HEK293 (cell line): ENCODE data around the gene C2orf80.

Experiments
- CTCF ChIA-PET: fragments of 350-600 bp; formaldehyde crosslinking; extraction: SDS; loops from one replicate; lab custom pipeline; 2021; ENCODE audit warnings: antibody characterized with exemption; lab: Yijun Ruan, JAX
- POLR2A ChIA-PET: fragments of 300-600 bp; formaldehyde crosslinking; extraction: SDS; loops from one replicate; lab custom pipeline; 2020; ENCODE audit warnings: antibody characterized with exemption, inconsistent platforms; lab: Yijun Ruan, JAX
- H3K27ac ChIP-seq: fragments of 200-500 bp; sonication (Bioruptor generic); 2 replicates; pipeline ENCODE4 v1.5.1; 2014; ENCODE audit warnings: low read depth, low read length, control low read depth, inconsistent platforms; ENCODE audit errors: extremely low read depth
- H3K36me3 ChIP-seq, 2 experiments: fragments of 200-500 bp in 1 of 2; sonication (Bioruptor generic) in 1 of 2; 1 replicate in 1 of 2; 2 replicates in 1 of 2; pipeline ENCODE4 v1.5.1; 2014 to 2017; ENCODE audit warnings: inconsistent platforms in 2 of 2, low read length in 2 of 2; ENCODE audit not compliant: control insufficient read depth in 2 of 2, insufficient read depth in 1 of 2
- H3K4me1 ChIP-seq: fragments of 200-500 bp; sonication (Bioruptor generic); 2 replicates; pipeline ENCODE4 v1.5.1; 2014; ENCODE audit warnings: mild to moderate bottlenecking, low read length, inconsistent platforms; ENCODE audit not compliant: control insufficient read depth, insufficient read depth
- H3K4me3 ChIP-seq: 2 replicates; pipeline ENCODE4 v1.5.1; 2011; ENCODE audit warnings: low read depth, mild to moderate bottlenecking, control low read depth, low read length, moderate library complexity
- H3K9me3 ChIP-seq: fragments of 200-500 bp; sonication (Bioruptor generic); 2 replicates; pipeline ENCODE4 v1.5.1; 2014; ENCODE audit warnings: low read depth, low read length, inconsistent platforms; ENCODE audit not compliant: control insufficient read depth, insufficient read depth
- GFI1B ChIP-seq: fragments of 450-650 bp; formaldehyde crosslinking; IDR thresholded peaks from 2 replicates; pipeline ENCODE4 v1.5.1; 2016; ENCODE audit warnings: missing biosample characterization, missing genetic modification characterization
- RBAK ChIP-seq: fragments of 450-650 bp; formaldehyde crosslinking; IDR thresholded peaks from 2 replicates; pipeline ENCODE4 v1.5.1; 2016; ENCODE audit warnings: missing biosample characterization, missing genetic modification characterization
- SCRT2 ChIP-seq: fragments of 450-650 bp; formaldehyde crosslinking; IDR thresholded peaks from 2 replicates; pipeline ENCODE4 v1.5.1; 2016; ENCODE audit warnings: missing biosample characterization, missing genetic modification characterization
- TCF7L2 ChIP-seq: IDR thresholded peaks from 2 replicates; pipeline ENCODE4 v1.6.1; 2011; ENCODE audit warnings: low read depth, mild to moderate bottlenecking, inconsistent platforms, low read length, moderate library complexity, borderline replicate concordance
- ZBTB1 ChIP-seq: fragments of 450-650 bp; formaldehyde crosslinking; IDR thresholded peaks from 2 replicates; pipeline ENCODE4 v1.5.1; 2016; ENCODE audit warnings: missing biosample characterization, missing genetic modification characterization
- ZBTB8A ChIP-seq: fragments of 450-650 bp; formaldehyde crosslinking; IDR thresholded peaks from 2 replicates; pipeline ENCODE4 v1.5.1; 2016; ENCODE audit warnings: missing biosample characterization, missing genetic modification characterization
- ZFHX2 ChIP-seq: fragments of 450-650 bp; formaldehyde crosslinking; conservative IDR thresholded peaks from 2 replicates; pipeline ENCODE4 v1.5.1; 2016; ENCODE audit warnings: missing biosample characterization, missing genetic modification characterization
- ZFP69B ChIP-seq: fragments of 450-650 bp; formaldehyde crosslinking; IDR thresholded peaks from 2 replicates; pipeline ENCODE4 v1.5.1; 2016; ENCODE audit warnings: missing biosample characterization, missing genetic modification characterization
- ZNF24 ChIP-seq: fragments of 450-650 bp; formaldehyde crosslinking; IDR thresholded peaks from 2 replicates; pipeline ENCODE4 v1.5.1; 2016; ENCODE audit warnings: missing biosample characterization, missing genetic modification characterization
- ZNF266 ChIP-seq: fragments of 450-650 bp; formaldehyde crosslinking; IDR thresholded peaks from 2 replicates; pipeline ENCODE4 v1.5.1; 2016; ENCODE audit warnings: missing biosample characterization, missing genetic modification characterization, low read depth
- ZNF302 ChIP-seq: fragments of 450-650 bp; formaldehyde crosslinking; IDR thresholded peaks from 2 replicates; pipeline ENCODE4 v1.5.1; 2016; ENCODE audit warnings: missing biosample characterization, missing genetic modification characterization, low read depth
- ZNF426 ChIP-seq: fragments of 450-650 bp; formaldehyde crosslinking; IDR thresholded peaks from 2 replicates; pipeline ENCODE4 v1.5.1; 2017; ENCODE audit warnings: missing biosample characterization, missing genetic modification characterization, mild to moderate bottlenecking, inconsistent platforms, moderate library complexity
- ZNF530 ChIP-seq: fragments of 450-650 bp; formaldehyde crosslinking; IDR thresholded peaks from 2 replicates; pipeline ENCODE4 v1.5.1; 2016; ENCODE audit warnings: low read depth, missing biosample characterization, missing genetic modification characterization
- ZNF549 ChIP-seq: fragments of 450-650 bp; IDR thresholded peaks from 2 replicates; pipeline ENCODE4 v1.5.1; 2018; ENCODE audit warnings: missing biosample characterization, missing genetic modification characterization, mild to moderate bottlenecking, inconsistent platforms, moderate library complexity
- ZNF600 ChIP-seq: fragments of 450-650 bp; formaldehyde crosslinking; IDR thresholded peaks from 2 replicates; pipeline ENCODE4 v1.5.1; 2016; ENCODE audit warnings: missing biosample characterization, missing genetic modification characterization
- ZNF621 ChIP-seq: fragments of 450-650 bp; formaldehyde crosslinking; IDR thresholded peaks from 2 replicates; pipeline ENCODE4 v1.5.1; 2017; ENCODE audit warnings: missing biosample characterization, missing genetic modification characterization
- ZNF654 ChIP-seq: fragments of 450-650 bp; formaldehyde crosslinking; IDR thresholded peaks from 2 replicates; pipeline ENCODE4 v1.5.1; 2016; ENCODE audit warnings: low read depth, missing biosample characterization, missing genetic modification characterization
- ZNF785 ChIP-seq: fragments of 450-650 bp; formaldehyde crosslinking; IDR thresholded peaks from 2 replicates; pipeline ENCODE4 v1.5.1; 2016; ENCODE audit warnings: missing biosample characterization, missing genetic modification characterization
- ZXDB ChIP-seq: fragments of 450-650 bp; formaldehyde crosslinking; IDR thresholded peaks from 2 replicates; pipeline ENCODE4 v1.5.1; 2016; ENCODE audit warnings: missing biosample characterization, missing genetic modification characterization
- TF ChIP-seq, protein P1 (sequence below): fragments of 450-650 bp; formaldehyde crosslinking; IDR thresholded peaks from 2 replicates; pipeline ENCODE4 v1.5.1; 2016; ENCODE audit warnings: missing biosample characterization, missing genetic modification characterization
- TF ChIP-seq, protein P2 (sequence below): fragments of 450-650 bp; formaldehyde crosslinking; IDR thresholded peaks from 2 replicates; pipeline ENCODE4 v1.5.1; 2016; ENCODE audit warnings: missing biosample characterization, missing genetic modification characterization
- TF ChIP-seq, protein P3 (sequence below): fragments of 450-650 bp; formaldehyde crosslinking; IDR thresholded peaks from 2 replicates; pipeline ENCODE4 v1.5.1; 2017; ENCODE audit warnings: missing biosample characterization, missing genetic modification characterization

C2orf80 gene

DNA sequence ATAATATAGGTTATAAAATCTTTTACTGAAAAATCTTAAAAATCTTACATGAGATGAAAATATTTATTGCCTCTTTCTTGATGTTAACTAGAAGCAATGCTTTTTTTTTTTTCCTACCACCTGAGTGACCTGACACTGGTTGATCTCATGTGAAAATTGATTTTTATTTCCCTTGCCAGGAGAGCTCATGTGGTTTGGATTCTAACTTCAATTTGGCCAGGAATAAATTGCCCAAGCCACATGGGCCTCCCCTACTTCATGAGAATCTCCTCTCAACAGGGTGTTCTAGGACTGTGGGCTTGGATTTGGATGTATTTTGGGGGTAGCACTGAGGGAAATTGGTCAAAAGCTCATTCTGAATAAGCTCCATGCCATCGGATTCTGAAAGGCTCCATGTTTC, 45.0 kb upstream of the C2orf80 start:
- H3K9me3 ChIP-seq, result no peaks in the 10 kb centered on the region
- ChIA-PET CTCF (interaction anchor here (0.6 to 1.1 kb wide), 3 partner anchors 20 to 59 kb away, joined by 3 read pairs; partner anchors contain the start of gene IDH1), POLR2A (no interaction called here)
- H3K4me1 ChIP-seq, result no peaks in the 10 kb centered on the region
- no peak overlapping the region for H3K27ac ChIP-seq
- no peak overlapping the region for H3K4me3 ChIP-seq
- no peak for TF ChIP-seq RBAK
- no peak for TF ChIP-seq ZNF785 (tag by site-specific recombination)
- TF ChIP-seq, protein P1, sequence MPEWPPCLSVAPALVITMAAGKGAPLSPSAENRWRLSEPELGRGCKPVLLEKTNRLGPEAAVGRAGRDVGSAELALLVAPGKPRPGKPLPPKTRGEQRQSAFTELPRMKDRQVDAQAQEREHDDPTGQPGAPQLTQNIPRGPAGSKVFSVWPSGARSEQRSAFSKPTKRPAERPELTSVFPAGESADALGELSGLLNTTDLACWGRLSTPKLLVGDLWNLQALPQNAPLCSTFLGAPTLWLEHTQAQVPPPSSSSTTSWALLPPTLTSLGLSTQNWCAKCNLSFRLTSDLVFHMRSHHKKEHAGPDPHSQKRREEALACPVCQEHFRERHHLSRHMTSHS (tag by site-specific recombination), result no peak
- TF ChIP-seq ZBTB1 (tag by site-specific recombination), result no peak
- TF ChIP-seq, protein P2, sequence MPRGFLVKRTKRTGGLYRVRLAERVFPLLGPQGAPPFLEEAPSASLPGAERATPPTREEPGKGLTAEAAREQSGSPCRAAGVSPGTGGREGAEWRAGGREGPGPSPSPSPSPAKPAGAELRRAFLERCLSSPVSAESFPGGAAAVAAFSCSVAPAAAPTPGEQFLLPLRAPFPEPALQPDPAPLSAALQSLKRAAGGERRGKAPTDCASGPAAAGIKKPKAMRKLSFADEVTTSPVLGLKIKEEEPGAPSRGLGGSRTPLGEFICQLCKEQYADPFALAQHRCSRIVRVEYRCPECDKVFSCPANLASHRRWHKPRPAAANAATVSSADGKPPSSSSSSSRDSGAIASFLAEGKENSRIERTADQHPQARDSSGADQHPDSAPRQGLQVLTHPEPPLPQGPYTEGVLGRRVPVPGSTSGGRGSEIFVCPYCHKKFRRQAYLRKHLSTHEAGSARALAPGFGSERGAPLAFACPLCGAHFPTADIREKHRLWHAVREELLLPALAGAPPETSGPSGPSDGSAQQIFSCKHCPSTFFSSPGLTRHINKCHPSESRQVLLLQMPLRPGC (tag by site-specific recombination), result no peak
- TF ChIP-seq ZNF426 (tag by site-specific recombination), result no peak
- TF ChIP-seq ZFP69B, result no peak
- no peak for TF ChIP-seq ZNF266 (tag by site-specific recombination)
- H3K36me3 ChIP-seq, result peaks cover 4 to 30% of the 10 kb centered on the region in 2 experiments; a peak in 2 of 3 replicates

DNA sequence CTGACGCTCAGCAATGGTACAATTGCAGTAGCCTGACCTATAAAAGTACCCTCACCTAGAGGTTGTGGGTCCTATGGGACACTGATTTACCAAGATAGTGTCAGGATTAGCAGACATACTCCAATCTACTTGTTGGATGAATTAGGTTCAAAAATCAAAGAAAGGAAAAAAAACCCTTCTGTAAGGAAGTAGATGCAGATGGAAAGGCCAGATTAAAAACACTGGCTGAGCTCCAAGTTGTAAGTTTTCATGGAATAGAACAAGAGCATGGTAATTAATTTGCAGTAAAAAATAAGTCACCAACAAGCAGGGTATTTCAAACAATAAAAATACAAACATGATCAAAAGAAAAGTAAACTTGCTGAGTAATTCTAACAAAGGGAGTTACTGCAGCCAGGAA, 38.6 kb upstream of the C2orf80 start:
- no peaks in the 10 kb centered on the region for H3K4me1 ChIP-seq
- ChIA-PET POLR2A (no interaction called here), CTCF (no interaction called here)
- no peaks in the 10 kb centered on the region for H3K9me3 ChIP-seq
- no peaks in the 10 kb centered on the region for H3K36me3 ChIP-seq
- no peak overlapping the region for H3K4me3 ChIP-seq
- no peak overlapping the region for H3K27ac ChIP-seq
- TF ChIP-seq ZXDB (tag by site-specific recombination) (no peak), ZNF621 (tag by site-specific recombination) (no peak)

DNA sequence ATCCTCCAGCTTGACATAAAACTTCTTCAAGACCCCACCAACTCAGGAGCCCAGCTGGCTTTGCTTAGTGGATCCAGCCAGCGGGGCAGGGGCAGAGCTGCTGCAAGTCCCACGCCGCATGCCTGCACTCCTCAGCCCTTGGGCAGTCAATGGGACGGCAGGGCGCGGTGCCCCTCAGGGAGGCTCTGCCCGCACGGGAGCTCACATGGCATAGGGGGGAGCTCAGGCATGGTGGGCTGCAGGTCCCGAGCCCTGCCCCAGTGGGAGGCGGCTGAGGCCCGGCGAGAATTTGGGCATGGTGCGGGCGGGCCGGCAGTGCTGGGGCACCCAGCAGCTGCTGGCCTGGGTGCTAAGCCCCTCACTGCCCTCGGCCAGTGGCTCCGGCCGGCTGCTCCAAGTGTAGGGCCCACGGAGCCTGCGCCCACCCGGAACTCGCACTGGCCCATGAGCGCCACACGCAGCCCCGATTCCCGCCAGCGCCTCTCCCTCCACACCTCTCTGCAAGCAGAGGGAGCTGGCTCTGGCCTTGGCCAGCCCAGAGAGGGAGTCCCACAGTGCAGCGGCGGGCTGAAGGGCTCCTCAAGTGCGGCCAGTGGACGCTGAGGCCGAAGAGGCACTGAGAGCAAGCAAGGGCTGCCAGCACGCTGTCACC, 37.9 kb upstream of the C2orf80 start:
- ChIA-PET CTCF (interaction anchor here (0.7 kb wide), 1 partner anchor 52 kb away, joined by 3 read pairs; no protein-coding TSS in a partner anchor), POLR2A (no interaction called here)
- TF ChIP-seq ZNF530, result no peak
- no peak for TF ChIP-seq ZNF302 (tag by site-specific recombination)
- TF ChIP-seq, protein P3, sequence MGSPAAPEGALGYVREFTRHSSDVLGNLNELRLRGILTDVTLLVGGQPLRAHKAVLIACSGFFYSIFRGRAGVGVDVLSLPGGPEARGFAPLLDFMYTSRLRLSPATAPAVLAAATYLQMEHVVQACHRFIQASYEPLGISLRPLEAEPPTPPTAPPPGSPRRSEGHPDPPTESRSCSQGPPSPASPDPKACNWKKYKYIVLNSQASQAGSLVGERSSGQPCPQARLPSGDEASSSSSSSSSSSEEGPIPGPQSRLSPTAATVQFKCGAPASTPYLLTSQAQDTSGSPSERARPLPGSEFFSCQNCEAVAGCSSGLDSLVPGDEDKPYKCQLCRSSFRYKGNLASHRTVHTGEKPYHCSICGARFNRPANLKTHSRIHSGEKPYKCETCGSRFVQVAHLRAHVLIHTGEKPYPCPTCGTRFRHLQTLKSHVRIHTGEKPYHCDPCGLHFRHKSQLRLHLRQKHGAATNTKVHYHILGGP (tag by site-specific recombination), result no peak
- no peak for TF ChIP-seq ZNF600
- TF ChIP-seq TCF7L2, result no peak
- TF ChIP-seq SCRT2 (tag by site-specific recombination), result no peak
- no peak for TF ChIP-seq ZBTB8A (tag by site-specific recombination)
- TF ChIP-seq ZBTB1 (tag by site-specific recombination), result no peak
- TF ChIP-seq ZNF24 (tag by site-specific recombination), result no peak
- no peak for TF ChIP-seq ZFHX2 (tag by site-specific recombination)
- no peak for TF ChIP-seq ZNF549
- no peak for TF ChIP-seq ZNF654 (tag by site-specific recombination)
- TF ChIP-seq GFI1B (tag by site-specific recombination), result no peak
- H3K4me3 ChIP-seq, result no peak overlapping the region
- H3K36me3 ChIP-seq, result no peaks in the 10 kb centered on the region
- no peak overlapping the region for H3K27ac ChIP-seq
- H3K9me3 ChIP-seq, result no peaks in the 10 kb centered on the region
- no peaks in the 10 kb centered on the region for H3K4me1 ChIP-seq
